ENCODE results near the gene NOTCH2. TPM values are rescaled to one million over a fixed set of nuclear protein-coding genes. Genes with fewer than 3 reads are reported as not detected.

Gene NOTCH2
- total and polyA plus RNA-seq, 8 donors, result 0.92 to 191 (median 30.4) TPM

DNA sequence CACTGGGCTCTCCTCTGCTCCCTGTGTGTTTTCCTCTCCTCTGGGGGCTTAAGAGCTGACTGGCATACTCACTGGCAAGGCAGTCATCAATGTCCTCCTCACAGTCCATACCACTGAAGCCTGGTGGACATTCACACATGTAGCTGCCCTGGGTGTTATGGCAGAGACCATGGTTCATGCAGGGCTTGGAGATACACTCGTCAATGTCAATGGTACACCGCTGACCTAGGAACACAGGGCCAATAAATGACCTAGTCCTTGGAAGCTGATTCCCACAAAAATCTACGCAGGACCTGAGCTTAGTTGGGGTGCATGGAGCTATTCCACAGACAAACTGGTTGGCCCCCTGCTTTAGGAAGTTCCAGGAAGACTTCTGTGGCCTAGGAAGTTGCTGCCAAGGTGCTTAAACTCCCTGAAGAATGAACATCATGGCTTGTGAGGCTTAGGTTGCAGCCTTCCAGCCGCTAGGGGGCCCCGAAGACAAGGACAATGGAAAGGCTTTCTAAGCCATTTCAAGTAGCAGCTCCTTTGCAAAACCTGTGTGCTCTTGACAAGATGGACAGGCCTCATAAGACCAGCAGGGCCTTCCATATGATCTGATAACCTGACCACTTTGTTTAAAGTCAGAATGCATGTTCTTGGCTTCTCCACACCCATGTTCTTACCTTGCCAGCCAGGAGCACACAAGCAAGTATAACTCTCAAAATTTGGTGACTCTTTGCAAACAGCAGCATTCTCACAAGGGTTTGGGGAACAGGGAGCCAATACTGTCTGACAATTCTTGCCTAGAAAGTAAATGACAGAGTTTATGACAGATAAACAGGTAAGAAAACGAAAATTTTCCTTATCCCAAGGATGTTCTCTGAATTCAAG lies 120.9 kb downstream of the NOTCH2 start:
- Histone ChIP-seq H3K36me3 (peaks cover 31 to 58% (median 53%) of the 10 kb centered on the region in 4 donors), H3K27me3 (no peaks in the 10 kb centered on the region), H3K4me1 (peaks cover 0 to 8% (median 0%) of the 10 kb centered on the region in 4 donors), H3K27ac (no peak overlapping the region), H3K9me3 (no peaks in the 10 kb centered on the region), H3K4me3 (no peak overlapping the region)
- no peak for TF ChIP-seq EP300 (IDR thresholded peaks at IDR 0.05)
- peak in 1 of 3 donors; percentile 48 for TF ChIP-seq POLR2AphosphoS5 (IDR thresholded peaks at IDR 0.05)
- TF ChIP-seq, protein P1, sequence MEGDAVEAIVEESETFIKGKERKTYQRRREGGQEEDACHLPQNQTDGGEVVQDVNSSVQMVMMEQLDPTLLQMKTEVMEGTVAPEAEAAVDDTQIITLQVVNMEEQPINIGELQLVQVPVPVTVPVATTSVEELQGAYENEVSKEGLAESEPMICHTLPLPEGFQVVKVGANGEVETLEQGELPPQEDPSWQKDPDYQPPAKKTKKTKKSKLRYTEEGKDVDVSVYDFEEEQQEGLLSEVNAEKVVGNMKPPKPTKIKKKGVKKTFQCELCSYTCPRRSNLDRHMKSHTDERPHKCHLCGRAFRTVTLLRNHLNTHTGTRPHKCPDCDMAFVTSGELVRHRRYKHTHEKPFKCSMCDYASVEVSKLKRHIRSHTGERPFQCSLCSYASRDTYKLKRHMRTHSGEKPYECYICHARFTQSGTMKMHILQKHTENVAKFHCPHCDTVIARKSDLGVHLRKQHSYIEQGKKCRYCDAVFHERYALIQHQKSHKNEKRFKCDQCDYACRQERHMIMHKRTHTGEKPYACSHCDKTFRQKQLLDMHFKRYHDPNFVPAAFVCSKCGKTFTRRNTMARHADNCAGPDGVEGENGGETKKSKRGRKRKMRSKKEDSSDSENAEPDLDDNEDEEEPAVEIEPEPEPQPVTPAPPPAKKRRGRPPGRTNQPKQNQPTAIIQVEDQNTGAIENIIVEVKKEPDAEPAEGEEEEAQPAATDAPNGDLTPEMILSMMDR (IDR thresholded peaks at IDR 0.05), result peak in 5 of 7 experiments; percentile 64 to 89 (median 71)
- TF ChIP-seq POLR2A (IDR thresholded peaks at IDR 0.05), result no peak
- intact Hi-C loops (cut with DNase I; ENCODE audit: low total_unique reads), result no loop called here
- peak; percentile 83 to 91 for DNase-seq
- WGBS, 5 donors, result 38 to 49% (median 47%) methylated on average over 5 to 6 of the region's 6 CpGs

DNA sequence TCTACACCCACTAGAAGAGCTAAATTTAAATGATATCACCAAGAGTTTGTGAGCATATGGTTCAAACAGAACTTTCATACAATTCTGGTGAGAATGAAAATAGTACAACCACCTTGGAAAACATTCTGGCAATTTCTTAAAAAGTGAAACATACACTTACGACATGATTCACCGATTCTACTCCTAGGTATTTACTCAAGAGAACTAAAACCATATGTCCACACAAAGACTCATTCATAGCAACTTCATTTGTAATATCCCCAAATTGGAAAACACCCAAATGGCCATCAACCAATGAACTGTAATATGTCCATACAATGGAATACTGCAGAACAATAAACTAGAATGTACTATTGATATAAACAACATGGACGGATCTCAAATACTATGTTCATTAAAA lies 122.0 kb downstream of the NOTCH2 start:
- TF ChIP-seq, protein P1 (IDR thresholded peaks at IDR 0.05), result no peak
- no peak for TF ChIP-seq EP300 (IDR thresholded peaks at IDR 0.05)
- no peak for TF ChIP-seq POLR2A (IDR thresholded peaks at IDR 0.05)
- TF ChIP-seq POLR2AphosphoS5 (IDR thresholded peaks at IDR 0.05), result no peak
- 20 to 53% (median 37%) methylated on average over 3 of the region's 3 CpGs for WGBS, 5 donors
- Histone ChIP-seq H3K4me1 (peaks cover 0 to 8% (median 0%) of the 10 kb centered on the region in 4 donors), H3K36me3 (peaks cover 24 to 47% (median 41%) of the 10 kb centered on the region in 4 donors), H3K4me3 (no peak overlapping the region), H3K27ac (no peak overlapping the region), H3K9me3 (no peaks in the 10 kb centered on the region), H3K27me3 (no peaks in the 10 kb centered on the region)
- DNase-seq, result no peak
- intact Hi-C loops (cut with DNase I; ENCODE audit: low total_unique reads), result no loop called here

DNA sequence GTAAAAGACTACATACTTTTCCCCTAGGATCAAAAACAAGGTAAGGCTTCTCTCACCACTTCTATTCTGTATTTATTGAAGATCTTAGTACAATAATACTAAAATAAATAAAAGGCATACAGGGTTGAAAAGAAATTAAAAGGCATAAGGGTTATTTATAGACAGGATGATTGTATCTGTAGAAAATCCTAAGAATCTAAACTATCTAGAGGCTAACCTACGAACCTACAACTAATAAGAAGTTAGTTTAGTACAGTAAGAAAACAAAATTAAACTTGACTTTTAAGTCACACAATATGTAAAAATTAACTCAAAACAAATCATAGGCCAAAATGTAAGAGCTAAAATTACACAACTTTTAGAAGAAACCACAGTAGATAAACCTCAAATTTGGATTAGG lies 122.7 kb downstream of the NOTCH2 start:
- H3K4me1 ChIP-seq, result peaks cover 0 to 8% (median 0%) of the 10 kb centered on the region in 4 donors
- WGBS, 5 donors, result 70 to 74% (median 72%) methylated on average over 1 of the region's 1 CpG
- no peak overlapping the region for H3K27ac ChIP-seq
- TF ChIP-seq POLR2A (IDR thresholded peaks at IDR 0.05) (no peak), EP300 (IDR thresholded peaks at IDR 0.05) (no peak), POLR2AphosphoS5 (IDR thresholded peaks at IDR 0.05) (no peak)
- TF ChIP-seq, protein P1 (IDR thresholded peaks at IDR 0.05), result no peak
- no peak overlapping the region for H3K4me3 ChIP-seq
- DNase-seq, result no peak
- H3K36me3 ChIP-seq, result peaks cover 17 to 39% (median 34%) of the 10 kb centered on the region in 4 donors
- no peaks in the 10 kb centered on the region for H3K9me3 ChIP-seq
- H3K27me3 ChIP-seq, result no peaks in the 10 kb centered on the region
- intact Hi-C loops (cut with DNase I; ENCODE audit: low total_unique reads), result no loop called here

DNA sequence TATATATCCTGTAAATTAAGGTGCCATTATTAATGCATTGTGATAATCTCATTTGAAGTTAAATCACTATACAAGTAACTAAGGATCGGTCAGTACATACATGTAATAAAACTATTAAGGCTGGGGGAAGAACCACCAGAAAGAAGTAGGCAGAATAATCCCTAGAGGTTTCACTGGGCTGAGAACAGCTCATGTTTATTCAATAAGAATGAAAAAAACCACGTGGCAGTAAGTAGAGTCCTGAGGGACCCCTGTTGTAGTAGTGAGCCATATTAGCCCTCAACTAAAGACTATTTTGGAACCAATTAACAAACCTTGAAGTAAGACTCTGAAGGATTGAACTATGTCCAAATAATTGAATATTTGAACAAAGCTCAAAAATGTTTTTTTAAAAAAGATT lies 126.2 kb downstream of the NOTCH2 start:
- no peaks in the 10 kb centered on the region for H3K9me3 ChIP-seq
- no peak overlapping the region for H3K4me3 ChIP-seq
- peaks cover 17 to 45% (median 35%) of the 10 kb centered on the region in 4 donors for H3K36me3 ChIP-seq
- WGBS, 5 donors, result 69 to 84% (median 74%) methylated on average over 2 of the region's 2 CpGs
- DNase-seq, result no peak
- H3K27me3 ChIP-seq, result no peaks in the 10 kb centered on the region
- no peak overlapping the region for H3K27ac ChIP-seq
- H3K4me1 ChIP-seq, result peaks cover 0 to 8% (median 0%) of the 10 kb centered on the region in 4 donors
- intact Hi-C loops (cut with DNase I; ENCODE audit: low total_unique reads), result no loop called here
- no peak for TF ChIP-seq POLR2A (IDR thresholded peaks at IDR 0.05)
- TF ChIP-seq, protein P1 (IDR thresholded peaks at IDR 0.05), result no peak
- TF ChIP-seq EP300 (IDR thresholded peaks at IDR 0.05), result no peak
- no peak for TF ChIP-seq POLR2AphosphoS5 (IDR thresholded peaks at IDR 0.05)
